Testis (tissue), 2 donors: Measurements from ENCODE around the gene RRP36.

Experiments
- POLR2A ChIP-seq: fragments of 450-650 bp; IDR thresholded peaks from one replicate; pipeline ENCODE4 v1.6.1; 2017; ENCODE audit warnings: antibody characterized with exemption, mild to moderate bottlenecking, moderate library complexity
- TF ChIP-seq, protein P1 (sequence below), 3 experiments: fragments of 450-650 bp in 2 of 3; fragments of 200-600 bp in 1 of 3; sonication (generic) in 1 of 3; IDR thresholded peaks; one replicate each; pipeline ENCODE4 v1.5.1; 2016 to 2019; ENCODE audit warnings: antibody characterized with exemption in 3 of 3, mild to moderate bottlenecking in 2 of 3, moderate library complexity in 1 of 3

DNA sequence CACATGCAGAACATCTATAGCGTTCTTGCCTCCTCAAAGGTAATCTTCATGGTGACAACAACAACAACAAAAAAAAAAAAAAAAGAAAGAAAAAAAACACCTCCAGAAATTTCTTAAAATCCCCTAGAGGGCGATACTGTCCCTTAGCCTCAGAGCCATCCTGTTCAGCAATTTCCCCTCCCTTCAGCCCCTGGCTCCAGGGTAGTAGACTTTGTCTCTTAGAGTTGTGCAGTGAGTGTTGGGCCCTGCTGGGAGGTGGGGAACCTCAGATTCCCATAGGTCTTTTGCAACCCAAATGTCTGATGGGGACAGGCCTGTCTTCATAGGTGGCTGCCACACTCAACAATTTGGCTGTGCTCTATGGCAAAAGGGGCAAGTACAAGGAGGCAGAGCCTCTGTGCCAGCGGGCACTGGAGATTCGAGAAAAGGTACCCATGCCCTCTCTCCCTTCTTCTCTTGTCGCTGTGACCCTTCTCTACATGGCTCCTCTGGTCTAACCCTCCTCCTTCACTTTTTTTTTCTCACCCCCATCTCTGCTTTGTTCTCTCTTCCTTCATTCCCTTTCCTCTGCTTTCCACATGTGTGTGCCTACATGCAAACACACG, 48.7 kb downstream of the RRP36 start:
- TF ChIP-seq, protein P1, sequence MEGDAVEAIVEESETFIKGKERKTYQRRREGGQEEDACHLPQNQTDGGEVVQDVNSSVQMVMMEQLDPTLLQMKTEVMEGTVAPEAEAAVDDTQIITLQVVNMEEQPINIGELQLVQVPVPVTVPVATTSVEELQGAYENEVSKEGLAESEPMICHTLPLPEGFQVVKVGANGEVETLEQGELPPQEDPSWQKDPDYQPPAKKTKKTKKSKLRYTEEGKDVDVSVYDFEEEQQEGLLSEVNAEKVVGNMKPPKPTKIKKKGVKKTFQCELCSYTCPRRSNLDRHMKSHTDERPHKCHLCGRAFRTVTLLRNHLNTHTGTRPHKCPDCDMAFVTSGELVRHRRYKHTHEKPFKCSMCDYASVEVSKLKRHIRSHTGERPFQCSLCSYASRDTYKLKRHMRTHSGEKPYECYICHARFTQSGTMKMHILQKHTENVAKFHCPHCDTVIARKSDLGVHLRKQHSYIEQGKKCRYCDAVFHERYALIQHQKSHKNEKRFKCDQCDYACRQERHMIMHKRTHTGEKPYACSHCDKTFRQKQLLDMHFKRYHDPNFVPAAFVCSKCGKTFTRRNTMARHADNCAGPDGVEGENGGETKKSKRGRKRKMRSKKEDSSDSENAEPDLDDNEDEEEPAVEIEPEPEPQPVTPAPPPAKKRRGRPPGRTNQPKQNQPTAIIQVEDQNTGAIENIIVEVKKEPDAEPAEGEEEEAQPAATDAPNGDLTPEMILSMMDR (IDR thresholded peaks at IDR 0.05) = peak in 2 of 3 experiments; percentile 8 to 55
- TF ChIP-seq POLR2A = no peak
